Psoas muscle (tissue), 8 donors: ENCODE data around the gene ENDOD1. TPM values are rescaled to one million over a fixed set of nuclear protein-coding genes. Genes with fewer than 3 reads are reported as not detected.

Experiments used
- ATAC-seq, 4 donors: fragments of 200-7000 bp; cut with Tn5 transposase; one replicate each; pipeline ENCODE4 v1.9.1; 2020; ENCODE audit warnings: moderate library complexity in 3 of 4, mild to moderate bottlenecking in 2 of 4
- DNase-seq, 2 donors: peaks; one replicate each; pipeline ENCODE4 v3.0.0-alpha.2; 2020
- H3K27ac ChIP-seq: fragments of 200-600 bp; one replicate; pipeline ENCODE4 v1.8.0; 2022
- H3K27me3 ChIP-seq, 3 donors: fragments of 200-600 bp in 1 of 3; one replicate each; pipeline versions ENCODE4 v1.6.1 to v1.8.0; 2013 to 2022; ENCODE audit warnings: low read length in 2 of 3, mild to moderate bottlenecking in 2 of 3, moderate library complexity in 1 of 3; ENCODE audit not compliant: insufficient read depth in 3 of 3
- H3K36me3 ChIP-seq, 2 donors: fragments of 200-600 bp in 1 of 2; one replicate each; pipeline versions ENCODE4 v1.6.1 to v1.8.0; 2013 to 2022; ENCODE audit warnings: low read depth in 1 of 2, mild to moderate bottlenecking in 1 of 2, moderate library complexity in 1 of 2; ENCODE audit not compliant: insufficient read depth in 1 of 2
- H3K4me1 ChIP-seq: fragments of 200-600 bp; one replicate; pipeline ENCODE4 v1.8.0; 2022
- H3K4me3 ChIP-seq: fragments of 200-600 bp; one replicate; pipeline ENCODE4 v1.8.0; 2022; ENCODE audit warnings: mild to moderate bottlenecking
- H3K9me3 ChIP-seq: fragments of 200-600 bp; one replicate; pipeline ENCODE4 v1.8.0; 2022
- CTCF ChIP-seq: fragments of 200-600 bp; IDR thresholded peaks from one replicate; pipeline ENCODE4 v1.8.0; 2022; ENCODE audit warnings: antibody characterized with exemption
- WGBS, 3 donors: extraction: QIAGEN DNeasy Blood & Tissue Kit; methylation state at CpG; one replicate each; pipeline versions ENCODE4 v1.1.6 to v1.1.7; 2013; 5-methylcytosine and 5-hydroxymethylcytosine counted together
- intact Hi-C, 2 donors: fragments of 100-400 bp; cut with DNase I; formaldehyde crosslinking; loops; one replicate each; pipeline versions ENCODE4 v1.11.0 to v1.14.2; 2022
- polyA plus RNA-seq, 3 donors: library from polyadenylated mRNA; stranded (reverse); fragments of 200-250 nt; gene quantifications; one replicate each; pipeline ENCODE4 v1.2.3, GENCODE V29; 2013
- total RNA-seq, 4 donors: library from RNA; stranded (reverse); fragmentation: NEBNext Ultra II Directional in 2 of 4; extraction: Animal tissue kit (Norgen Biotek cat#: 25700) in 2 of 4; gene quantifications; one replicate each; pipeline versions ENCODE4 v1.2.1 to v1.2.4, GENCODE V29; 2021 to 2023
- donor health status: healthy with polysubstance abuse.
- donor health status: DM: no; HTN: no; CAD: no; lungs with moderate emphysema.
- donor health status: Bipolar disorder and iron deficiency.
- donor health status: healthy.
- donor health status: DM: yes; HTN: yes; CAD: no.
- donor health status: DM: no; HTN: no; CAD: no.
- donor health status: DM: no; HTN: no; CAD: no.
- donor health status: DM: yes; HTN: yes; CAD: no.

The ENDOD1 gene
- total and polyA plus RNA-seq, 7 donors, result 9.8 to 55.3 (median 29.0) TPM

GRCh38 chr11:95144313-95145235 is 54.9 kb downstream of the ENDOD1 start:
- intact Hi-C loops, result loop anchor here (2.0 to 10.0 kb wide), 4 partner anchors 36 to 520 kb away; partner anchors contain the start of genes CWC15 (in 1 of the 2) and KDM4D (in 1 of the 2)
- ATAC-seq (no peak), DNase-seq (no peak)
- Histone ChIP-seq H3K4me3 (no peak overlapping the region), H3K9me3 (no peaks in the 10 kb centered on the region), H3K4me1 (peaks cover 24% of the 10 kb centered on the region), H3K27me3 (no peaks in the 10 kb centered on the region), H3K36me3 (no peaks in the 10 kb centered on the region), H3K27ac (no peak overlapping the region)
- no peak for TF ChIP-seq CTCF
- 75 to 81% (median 79%) methylated on average over 7 of the region's 7 CpGs for WGBS, 3 donors

- 63 to 67% (median 67%) methylated on average over 4 of the region's 4 CpGs for WGBS, 3 donors
- no peaks in the 10 kb centered on the region for H3K36me3 ChIP-seq
- no peaks in the 10 kb centered on the region for H3K9me3 ChIP-seq
- no peaks in the 10 kb centered on the region for H3K27me3 ChIP-seq
- ATAC-seq, result no peak
- no peak overlapping the region for H3K27ac ChIP-seq
- H3K4me3 ChIP-seq, result no peak overlapping the region
- peaks cover 26% of the 10 kb centered on the region for H3K4me1 ChIP-seq
- no peak for TF ChIP-seq CTCF
- intact Hi-C loops, result loop anchor here in 1 of 2 donors (2.0 to 10.0 kb wide), 3 partner anchors 37 to 521 kb away; partner anchors contain the start of genes CWC15 and KDM4D
- DNase-seq, result no peak
Observed at GRCh38 chr11:95145430-95146060, 55.9 kb downstream of the ENDOD1 start.

GRCh38 chr11:95147364-95147905 is 57.8 kb downstream of the ENDOD1 start:
- intact Hi-C loops, result loop anchor here in 1 of 2 donors (10.0 kb wide), 2 partner anchors 173 to 523 kb away; partner anchors contain the start of genes CWC15 and KDM4D
- ATAC-seq (peak; percentile 69 to 76 (median 74)), DNase-seq (no peak)
- H3K9me3 ChIP-seq, result no peaks in the 10 kb centered on the region
- no peak overlapping the region for H3K4me3 ChIP-seq
- H3K27ac ChIP-seq, result peak overlapping the region; percentile 83
- no peak for TF ChIP-seq CTCF
- H3K27me3 ChIP-seq, result no peaks in the 10 kb centered on the region
- H3K36me3 ChIP-seq, result no peaks in the 10 kb centered on the region
- 26 to 37% (median 29%) methylated on average over 4 of the region's 4 CpGs for WGBS, 3 donors
- H3K4me1 ChIP-seq, result peaks cover 30% of the 10 kb centered on the region

GRCh38 chr11:95148406-95148805 is 58.8 kb downstream of the ENDOD1 start:
- no peak for DNase-seq
- Histone ChIP-seq H3K36me3 (no peaks in the 10 kb centered on the region), H3K4me3 (no peak overlapping the region), H3K27ac (peak overlapping the region; percentile 83), H3K4me1 (peaks cover 30% of the 10 kb centered on the region), H3K27me3 (no peaks in the 10 kb centered on the region), H3K9me3 (no peaks in the 10 kb centered on the region)
- ATAC-seq, result no peak
- no peak for TF ChIP-seq CTCF
- intact Hi-C loops, result loop anchor here in 1 of 2 donors (10.0 kb wide), 2 partner anchors 174 to 524 kb away; partner anchors contain the start of genes CWC15 and KDM4D
